HepG2 (cell line): Measurements from ENCODE around the gene TMBIM6. TPM values are rescaled to one million over a fixed set of nuclear protein-coding genes. Genes with fewer than 3 reads are reported as not detected.

Source experiments
- ATAC-seq: fragments of 200-7000 bp; cut with Tn5 transposase; 3 replicates; pipeline ENCODE4 v1.9.1; 2020; ENCODE audit warnings: mild to moderate bottlenecking, moderate library complexity
- BruUV-seq: library from RNA; stranded (reverse); fragments of 400-500 nt; replicated peaks from 2 replicates; lab custom pipeline; 2021; lab: Mats Ljungman, UMichigan
- CTCF ChIA-PET: fragments of 300-600 bp; formaldehyde crosslinking; extraction: SDS; loops from one replicate; lab custom pipeline; 2021; ENCODE audit warnings: low total read pairs, inconsistent platforms, low intra/inter-chr PET ratio; lab: Yijun Ruan, JAX
- POLR2A ChIA-PET: fragments of 350-600 bp; sonication (Branson Sonifier 250); formaldehyde crosslinking; loops from one replicate; lab custom pipeline; 2020; ENCODE audit warnings: antibody characterized with exemption, inconsistent platforms; lab: Yijun Ruan, JAX
- DNase-seq: peaks from one replicate; pipeline ENCODE4 v3.0.0-alpha.2; 2015; ENCODE audit warnings: low spot score
- FAIRE-seq: peaks from 3 replicates; lab custom pipeline; 2011; peaks lifted over from hg19 to GRCh38; lab: Jason Lieb, UNC
- H2AFZ ChIP-seq: one replicate; pipeline ENCODE4 v1.6.1; 2011; ENCODE audit warnings: low read length, inconsistent platforms
- H3K27ac ChIP-seq: fragments of 300-600 bp; 3 replicates; pipeline ENCODE4 v1.8.0; 2011; ENCODE audit warnings: mixed run types, mild to moderate bottlenecking, mixed read lengths, low read length, inconsistent platforms; ENCODE audit not compliant: insufficient read depth; ENCODE audit errors: extremely low read length
- H3K27me3 ChIP-seq, 2 experiments: fragments of 200-600 bp in 1 of 2; 2 replicates in 1 of 2; 3 replicates in 1 of 2; pipeline versions ENCODE4 v1.6.0 to v1.8.0; 2011; ENCODE audit warnings: low read length in 2 of 2, mild to moderate bottlenecking in 2 of 2, moderate library complexity in 2 of 2, inconsistent platforms in 1 of 2; ENCODE audit not compliant: insufficient read depth in 2 of 2, control insufficient read depth in 1 of 2
- H3K36me3 ChIP-seq, 2 experiments: fragments of 200-600 bp in 1 of 2; replicated peaks in 1 of 2; 2 replicates in 1 of 2; 3 replicates in 1 of 2; pipeline versions ENCODE4 v1.5.1 to v1.8.0; 2011; ENCODE audit warnings: low read length in 2 of 2, inconsistent platforms in 1 of 2; ENCODE audit not compliant: insufficient read depth in 2 of 2, control insufficient read depth in 1 of 2
- H3K4me1 ChIP-seq: 2 replicates; pipeline ENCODE4 v1.5.1; 2012; ENCODE audit warnings: low read length, inconsistent platforms; ENCODE audit not compliant: insufficient read depth
- H3K4me2 ChIP-seq: 2 replicates; pipeline ENCODE4 v1.6.0; 2011; ENCODE audit warnings: low read depth, low read length, inconsistent platforms
- H3K4me3 ChIP-seq, 3 experiments: fragments of 200-600 bp in 1 of 3; sonication (generic), shearing (Covaris generic) in 1 of 3; replicated peaks in 1 of 3; 2 replicates each; pipeline ENCODE4 v1.5.1; 2011 to 2016; ENCODE audit warnings: low read length in 3 of 3, inconsistent platforms in 2 of 3, low read depth in 2 of 3, mild to moderate bottlenecking in 2 of 3, control low read depth in 1 of 3, mixed read lengths in 1 of 3; ENCODE audit not compliant: insufficient read depth in 1 of 3
- H3K79me2 ChIP-seq: one replicate; pipeline ENCODE4 v1.6.1; 2011; ENCODE audit warnings: low read length, inconsistent platforms; ENCODE audit not compliant: insufficient read depth
- H3K9ac ChIP-seq: 2 replicates; pipeline ENCODE4 v1.6.0; 2011; ENCODE audit warnings: mild to moderate bottlenecking, low read depth, low read length, inconsistent platforms; ENCODE audit not compliant: insufficient read depth
- H3K9me3 ChIP-seq: 2 replicates; pipeline ENCODE4 v1.5.1; 2012; ENCODE audit warnings: mild to moderate bottlenecking, low read length
- H4K20me1 ChIP-seq: 2 replicates; pipeline ENCODE4 v1.6.0; 2011; ENCODE audit warnings: inconsistent platforms, mild to moderate bottlenecking, low read length, moderate library complexity; ENCODE audit not compliant: insufficient read depth
- AFF4 ChIP-seq: sonication (generic); formaldehyde crosslinking; IDR thresholded peaks from 2 replicates; pipeline ENCODE4 v1.4.0; 2020; ENCODE audit warnings: missing genetic modification reagents
- PHF8 ChIP-seq: sonication (generic); formaldehyde crosslinking; IDR thresholded peaks from 2 replicates; pipeline ENCODE4 v1.5.0; 2020; ENCODE audit warnings: missing genetic modification reagents
- RARA ChIP-seq: IDR thresholded peaks from 2 replicates; pipeline ENCODE4 v1.6.1; 2016; ENCODE audit warnings: missing genetic modification reagents, missing compliant biosample characterization
- SRSF9 ChIP-seq: fragments of 200-400 bp; formaldehyde crosslinking; IDR thresholded peaks from 2 replicates; pipeline ENCODE4 v1.6.1; 2018; ENCODE audit warnings: borderline replicate concordance, mild to moderate bottlenecking, low read depth, low read length; ENCODE audit not compliant: insufficient read depth, poor library complexity, severe bottlenecking
- TFDP2 ChIP-seq: sonication (generic); formaldehyde crosslinking; IDR thresholded peaks from 2 replicates; pipeline ENCODE4 v1.4.0; 2020; ENCODE audit warnings: missing genetic modification reagents
- ZEB1 ChIP-seq: IDR thresholded peaks from 2 replicates; pipeline ENCODE4 v1.6.1; 2012; ENCODE audit warnings: mild to moderate bottlenecking, low read depth, inconsistent platforms; ENCODE audit not compliant: insufficient replicate concordance
- ZNF251 ChIP-seq: sonication (generic); formaldehyde crosslinking; IDR thresholded peaks from 2 replicates; pipeline ENCODE4 v1.9.0; 2021; ENCODE audit warnings: mild to moderate bottlenecking, missing genetic modification reagents
- ZNF275 ChIP-seq: sonication (generic); formaldehyde crosslinking; IDR thresholded peaks from 2 replicates; pipeline ENCODE4 v1.8.0; 2022; ENCODE audit warnings: missing genetic modification reagents, mild to moderate bottlenecking, inconsistent platforms, borderline replicate concordance
- ZNF710 ChIP-seq: sonication (generic); formaldehyde crosslinking; IDR thresholded peaks from 2 replicates; pipeline ENCODE4 v1.5.0; 2020; ENCODE audit warnings: mild to moderate bottlenecking, missing genetic modification reagents, borderline replicate concordance
- WGBS: methylation state at CpG from one replicate; pipeline ENCODE4 v1.1.6; 2017; ENCODE audit warnings: low lambda C conversion rate; 5-methylcytosine and 5-hydroxymethylcytosine counted together
- in situ Hi-C: cut with HindIII; loops from 2 replicates; pipeline ENCODE4 v1.10.0; 2017; ENCODE audit warnings: low pct_unique_long_range_greater_than_20kb; ENCODE audit not compliant: extremely low pct_ligation_motif_present
- intact Hi-C: fragments of 100-400 bp; cut with micrococcal nuclease; formaldehyde crosslinking; loops from one replicate; pipeline ENCODE4 v1.10.0; 2022; ENCODE audit not compliant: unreplicated experiment
- polyA plus RNA-seq, 8 experiments: library from polyadenylated mRNA; depleted of rRNA in 3 of 8; stranded (reverse) in 7 of 8; unstranded in 1 of 8; fragments of >200 nt; fragmentation: Illumina TruSeq in 4 of 8; extraction: Trizol in 4 of 8; gene quantifications; 2 replicates each; pipeline versions ENCODE4 v1.2.1 to v1.2.3, GENCODE V29; 2011 to 2016; ENCODE audit warnings: low read depth in 4 of 8, missing spikeins in 1 of 8, mixed read lengths in 1 of 8; ENCODE audit not compliant: insufficient read depth in 1 of 8
- total RNA-seq, 5 experiments: library from RNA; depleted of rRNA; stranded (reverse); fragments of >200 nt; fragmentation: Illumina TruSeq; extraction: Trizol; gene quantifications; 2 replicates each; pipeline ENCODE4 v1.2.3, GENCODE V29; 2016; ENCODE audit warnings: low read depth in 1 of 5

The TMBIM6 gene
- total and polyA plus RNA-seq, 2 of the 13 experiments (the other 11 are each of a cell fraction or from before 2014, with no cell fraction given): 412 to 468 TPM

GRCh38 chr12:49811961-49812401 lies 70.6 kb downstream of the TMBIM6 start:
- Histone ChIP-seq H3K79me2 (no peaks in the 10 kb centered on the region), H3K4me2 (no peak overlapping the region), H3K4me3 (no peak overlapping the region), H4K20me1 (no peaks in the 10 kb centered on the region), H3K4me1 (no peaks in the 10 kb centered on the region), H3K9me3 (no peaks in the 10 kb centered on the region), H3K27ac (no peak overlapping the region), H2AFZ (no peak overlapping the region), H3K36me3 (peaks cover 0 to 2% of the 10 kb centered on the region in 2 experiments; a peak in 2 of 5 replicates), H3K9ac (no peak overlapping the region), H3K27me3 (no peaks in the 10 kb centered on the region)
- intact Hi-C loops: no loop called here
- in situ Hi-C loops: no loop called here
- 97% methylated on average over 4 of the region's 4 CpGs for WGBS
- no TSS peak for BruUV-seq
- TF ChIP-seq PHF8 (CRISPR knock-in tag) (no peak), ZNF710 (CRISPR knock-in tag) (no peak)
- POLR2A ChIA-PET: no interaction called here
- no peak for ATAC-seq
- no peak for FAIRE-seq
- no peak for DNase-seq
- CTCF ChIA-PET: no interaction called here

GRCh38 chr12:49813131-49813530 lies 71.8 kb downstream of the TMBIM6 start:
- DNase-seq (no peak), FAIRE-seq (no peak), ATAC-seq (no peak)
- no peak overlapping the region for H3K9ac ChIP-seq
- ChIA-PET POLR2A (no interaction called here), CTCF (no interaction called here)
- intact Hi-C loops (no loop called here), in situ Hi-C loops (no loop called here)
- no peaks in the 10 kb centered on the region for H3K9me3 ChIP-seq
- no TSS peak for BruUV-seq
- H3K4me3 ChIP-seq: no peak overlapping the region
- 100% methylated on average over 1 of the region's 1 CpG for WGBS
- H4K20me1 ChIP-seq: no peaks in the 10 kb centered on the region
- no peaks in the 10 kb centered on the region for H3K27me3 ChIP-seq
- no peaks in the 10 kb centered on the region for H3K4me1 ChIP-seq
- peaks cover 0 to 2% of the 10 kb centered on the region in 2 experiments; a peak in 2 of 5 replicates for H3K36me3 ChIP-seq
- no peak overlapping the region for H3K4me2 ChIP-seq
- no peaks in the 10 kb centered on the region for H3K79me2 ChIP-seq
- H3K27ac ChIP-seq: no peak overlapping the region
- no peak overlapping the region for H2AFZ ChIP-seq
- TF ChIP-seq AFF4 (CRISPR knock-in tag): no peak
- no peak for TF ChIP-seq RARA
- no peak for TF ChIP-seq ZNF275 (CRISPR knock-in tag)
- no peak for TF ChIP-seq SRSF9
- no peak for TF ChIP-seq TFDP2
- TF ChIP-seq ZEB1: no peak
- TF ChIP-seq ZNF251: no peak
